Stimulated activated naive B cell treated with anti-CD40 and anti-IgM and Interleukin-4, amounts not matched to agents 10 μg/mL and 1 μg/mL and 100 μg/mL, for 72 hours (primary cell): ENCODE data around the gene RBM19.

Experiments
- ATAC-seq, 2 donors: fragments of 150-1000 bp; cut with Tn5 transposase; replicated peaks; 2 replicates each; pipeline ENCODE4 v1.10.0; 2021; ENCODE audit warnings: moderate library complexity in 1 of 2
- DNase-seq: peaks from one replicate; pipeline ENCODE4 v3.0.0; 2021
- H3K27ac Mint-ChIP-seq: one replicate; pipeline ENCODE4 v1.8.0; 2022; ENCODE audit warnings: mild to moderate bottlenecking, mixed read lengths
- H3K27me3 Mint-ChIP-seq, 2 donors: one replicate each; pipeline ENCODE4 v1.8.0; 2022; ENCODE audit warnings: mixed read lengths in 2 of 2
- H3K36me3 Mint-ChIP-seq, 2 donors: one replicate each; pipeline ENCODE4 v1.8.0; 2022; ENCODE audit warnings: mixed read lengths in 2 of 2, mild to moderate bottlenecking in 1 of 2
- H3K4me1 Mint-ChIP-seq, 2 donors: one replicate each; pipeline ENCODE4 v1.8.0; 2022; ENCODE audit warnings: mixed read lengths in 2 of 2, mild to moderate bottlenecking in 1 of 2
- H3K4me3 Mint-ChIP-seq, 2 donors: one replicate each; pipeline ENCODE4 v1.8.0; 2022; ENCODE audit warnings: mild to moderate bottlenecking in 2 of 2, mixed read lengths in 2 of 2, moderate library complexity in 1 of 2
- H3K9me3 Mint-ChIP-seq, 2 donors: one replicate each; pipeline ENCODE4 v1.8.0; 2022; ENCODE audit warnings: mixed read lengths in 2 of 2, mild to moderate bottlenecking in 1 of 2

Gene RBM19

GRCh38 chr12:113934060-113934814 lies 31.9 kb downstream of the RBM19 start:
- Mint-ChIP-seq H3K36me3 (peaks cover 55 to 71% of the 10 kb centered on the region in 2 donors), H3K27ac (no peak overlapping the region), H3K27me3 (no peaks in the 10 kb centered on the region), H3K4me1 (no peaks in the 10 kb centered on the region), H3K9me3 (no peaks in the 10 kb centered on the region), H3K4me3 (no peak overlapping the region)
- ATAC-seq (no peak), DNase-seq (no peak)

GRCh38 chr12:113933201-113933786 lies 32.8 kb downstream of the RBM19 start:
- no peaks in the 10 kb centered on the region for H3K9me3 Mint-ChIP-seq
- H3K4me1 Mint-ChIP-seq = no peaks in the 10 kb centered on the region
- peaks cover 55 to 73% of the 10 kb centered on the region in 2 donors for H3K36me3 Mint-ChIP-seq

GRCh38 chr12:113932381-113933196 lies 33.5 kb downstream of the RBM19 start:
- H3K9me3 Mint-ChIP-seq = no peaks in the 10 kb centered on the region
- peak overlapping the region; percentile 78 for H3K27ac Mint-ChIP-seq
- H3K27me3 Mint-ChIP-seq = no peaks in the 10 kb centered on the region
- H3K4me3 Mint-ChIP-seq = no peak overlapping the region
- DNase-seq = no peak
- no peak for ATAC-seq
- no peaks in the 10 kb centered on the region for H3K4me1 Mint-ChIP-seq
- peaks cover 56 to 74% of the 10 kb centered on the region in 2 donors for H3K36me3 Mint-ChIP-seq

More at GRCh38 chr12:113933201-113933786, 32.8 kb downstream of the RBM19 start:
- Mint-ChIP-seq H3K27ac (no peak overlapping the region), H3K4me3 (no peak overlapping the region), H3K27me3 (no peaks in the 10 kb centered on the region)
- DNase-seq (no peak), ATAC-seq (no peak)

GRCh38 chr12:113931517-113931916 lies 34.6 kb downstream of the RBM19 start:
- no peaks in the 10 kb centered on the region for H3K27me3 Mint-ChIP-seq
- ATAC-seq (no peak), DNase-seq (no peak)
- H3K4me3 Mint-ChIP-seq = no peak overlapping the region
- H3K9me3 Mint-ChIP-seq = no peaks in the 10 kb centered on the region
- peaks cover 61 to 76% of the 10 kb centered on the region in 2 donors for H3K36me3 Mint-ChIP-seq
- H3K4me1 Mint-ChIP-seq = no peaks in the 10 kb centered on the region
- no peak overlapping the region for H3K27ac Mint-ChIP-seq

- Mint-ChIP-seq H3K27me3 (no peaks in the 10 kb centered on the region), H3K9me3 (no peaks in the 10 kb centered on the region), H3K36me3 (peaks cover 67 to 77% of the 10 kb centered on the region in 2 donors), H3K4me1 (no peaks in the 10 kb centered on the region), H3K27ac (no peak overlapping the region), H3K4me3 (no peak overlapping the region)
- DNase-seq (no peak), ATAC-seq (no peak)
Measured at GRCh38 chr12:113930249-113930648, 35.9 kb downstream of the RBM19 start.

GRCh38 chr12:113929312-113929989 lies 36.7 kb downstream of the RBM19 start:
- peak overlapping the region; percentile 32 for H3K27ac Mint-ChIP-seq

GRCh38 chr12:113926788-113927187 lies 39.3 kb downstream of the RBM19 start:
- H3K27me3 Mint-ChIP-seq = no peaks in the 10 kb centered on the region
- H3K27ac Mint-ChIP-seq = no peak overlapping the region
- no peak overlapping the region for H3K4me3 Mint-ChIP-seq
- no peaks in the 10 kb centered on the region for H3K4me1 Mint-ChIP-seq
- H3K9me3 Mint-ChIP-seq = no peaks in the 10 kb centered on the region
- DNase-seq (no peak), ATAC-seq (no peak)
- peaks cover 60 to 81% of the 10 kb centered on the region in 2 donors for H3K36me3 Mint-ChIP-seq

More at GRCh38 chr12:113929312-113929989, 36.7 kb downstream of the RBM19 start:
- H3K4me3 Mint-ChIP-seq = no peak overlapping the region
- no peaks in the 10 kb centered on the region for H3K9me3 Mint-ChIP-seq
- no peak for DNase-seq
- H3K36me3 Mint-ChIP-seq = peaks cover 60 to 77% of the 10 kb centered on the region in 2 donors
- no peaks in the 10 kb centered on the region for H3K4me1 Mint-ChIP-seq
- no peaks in the 10 kb centered on the region for H3K27me3 Mint-ChIP-seq
- no peak for ATAC-seq

- no peaks in the 10 kb centered on the region for H3K27me3 Mint-ChIP-seq
- DNase-seq = no peak
- no peaks in the 10 kb centered on the region for H3K4me1 Mint-ChIP-seq
- no peak overlapping the region for H3K27ac Mint-ChIP-seq
- no peak for ATAC-seq
- no peaks in the 10 kb centered on the region for H3K9me3 Mint-ChIP-seq
- peaks cover 65 to 81% of the 10 kb centered on the region in 2 donors for H3K36me3 Mint-ChIP-seq
- H3K4me3 Mint-ChIP-seq = no peak overlapping the region
Measured at GRCh38 chr12:113924341-113924740, 41.8 kb downstream of the RBM19 start.

GRCh38 chr12:113923251-113923650 lies 42.9 kb downstream of the RBM19 start:
- Mint-ChIP-seq H3K36me3 (peaks cover 63 to 76% of the 10 kb centered on the region in 2 donors), H3K27ac (no peak overlapping the region), H3K27me3 (no peaks in the 10 kb centered on the region), H3K4me1 (no peaks in the 10 kb centered on the region), H3K9me3 (no peaks in the 10 kb centered on the region), H3K4me3 (no peak overlapping the region)
- ATAC-seq = no peak
- DNase-seq = no peak

- Mint-ChIP-seq H3K27me3 (no peaks in the 10 kb centered on the region), H3K9me3 (no peaks in the 10 kb centered on the region), H3K4me3 (no peak overlapping the region), H3K27ac (no peak overlapping the region), H3K4me1 (no peaks in the 10 kb centered on the region), H3K36me3 (peaks cover 61 to 76% of the 10 kb centered on the region in 2 donors)
- DNase-seq (no peak), ATAC-seq (no peak)
Measured at GRCh38 chr12:113921430-113921829, 44.7 kb downstream of the RBM19 start.

GRCh38 chr12:113919791-113920190 lies 46.3 kb downstream of the RBM19 start:
- no peak for DNase-seq
- Mint-ChIP-seq H3K4me1 (no peaks in the 10 kb centered on the region), H3K4me3 (no peak overlapping the region), H3K9me3 (no peaks in the 10 kb centered on the region), H3K27ac (peak overlapping the region; percentile 20), H3K27me3 (no peaks in the 10 kb centered on the region), H3K36me3 (peaks cover 63 to 80% of the 10 kb centered on the region in 2 donors)
- ATAC-seq = no peak

- no peak for DNase-seq
- H3K4me3 Mint-ChIP-seq = no peak overlapping the region
- H3K4me1 Mint-ChIP-seq = no peaks in the 10 kb centered on the region
- no peaks in the 10 kb centered on the region for H3K9me3 Mint-ChIP-seq
- H3K27me3 Mint-ChIP-seq = no peaks in the 10 kb centered on the region
- ATAC-seq = no peak
- H3K36me3 Mint-ChIP-seq = peaks cover 58 to 68% of the 10 kb centered on the region in 2 donors
- H3K27ac Mint-ChIP-seq = no peak overlapping the region
Measured at GRCh38 chr12:113918306-113918705, 47.8 kb downstream of the RBM19 start.

GRCh38 chr12:113917393-113917792 lies 48.7 kb downstream of the RBM19 start:
- no peak for DNase-seq
- H3K4me1 Mint-ChIP-seq = no peaks in the 10 kb centered on the region
- no peaks in the 10 kb centered on the region for H3K27me3 Mint-ChIP-seq
- ATAC-seq = no peak
- H3K4me3 Mint-ChIP-seq = no peak overlapping the region
- no peak overlapping the region for H3K27ac Mint-ChIP-seq
- H3K9me3 Mint-ChIP-seq = no peaks in the 10 kb centered on the region
- peaks cover 61 to 63% of the 10 kb centered on the region in 2 donors for H3K36me3 Mint-ChIP-seq

GRCh38 chr12:113914806-113915205 lies 51.3 kb downstream of the RBM19 start:
- ATAC-seq = no peak
- Mint-ChIP-seq H3K27me3 (no peaks in the 10 kb centered on the region), H3K27ac (no peak overlapping the region), H3K9me3 (no peaks in the 10 kb centered on the region), H3K4me3 (no peak overlapping the region), H3K36me3 (peaks cover 50 to 54% of the 10 kb centered on the region in 2 donors), H3K4me1 (no peaks in the 10 kb centered on the region)
- DNase-seq = no peak
